GM13976 (cell line): ENCODE data around the gene GRID1.
"Not testable (repeated sequence)": the region's sequence is repeated elsewhere in the genome, so short reads cannot be mapped to it uniquely, and the experiment has no call there.

Experiments
- DNase-seq: peaks from one replicate; pipeline ENCODE4 v3.0.0; 2012; ENCODE audit warnings: low spot score
- CTCF ChIP-seq: IDR thresholded peaks from 2 replicates; pipeline ENCODE4 v1.5.1; 2012; ENCODE audit warnings: borderline replicate concordance, mild to moderate bottlenecking; ENCODE audit not compliant: insufficient read depth; ENCODE audit errors: extremely low read depth, missing control alignments, control extremely low read depth
- in situ Hi-C: fragments of 300-500 bp; cut with MboI; formaldehyde crosslinking; loops from one replicate; pipeline ENCODE4 v1.12.0; 2022; ENCODE audit warnings: low sequenced_read_pairs, mixed read lengths, inconsistent platforms; ENCODE audit not compliant: unreplicated experiment

GRID1 gene

GRCh38 chr10:85849315-85849714 lies 517.3 kb downstream of the GRID1 start:
- DNase-seq: no peak
- in situ Hi-C loops: no loop called here
- TF ChIP-seq CTCF: no peak

- no peak for DNase-seq
- TF ChIP-seq CTCF: no peak
- in situ Hi-C loops: no loop called here
Observed at GRCh38 chr10:85848756-85849155, 517.8 kb downstream of the GRID1 start.

GRCh38 chr10:85847085-85847484 lies 519.5 kb downstream of the GRID1 start:
- DNase-seq: no peak
- in situ Hi-C loops: no loop called here
- no peak for TF ChIP-seq CTCF

- DNase-seq, in situ Hi-C loops: not testable (repeated sequence)
Observed at GRCh38 chr10:85838660-85839059, 527.9 kb downstream of the GRID1 start.

GRCh38 chr10:85832988-85833387 lies 533.6 kb downstream of the GRID1 start:
- TF ChIP-seq CTCF: no peak
- in situ Hi-C loops: no loop called here
- DNase-seq: no peak

- no peak for DNase-seq
- no peak for TF ChIP-seq CTCF
- in situ Hi-C loops: no loop called here
Observed at GRCh38 chr10:85831422-85831821, 535.2 kb downstream of the GRID1 start.

- no peak for DNase-seq
- in situ Hi-C loops: no loop called here
- TF ChIP-seq CTCF: no peak
Observed at GRCh38 chr10:85826377-85826776, 540.2 kb downstream of the GRID1 start.
